ENCODE measurements around the gene SUN3. TPM values are rescaled to one million over a fixed set of nuclear protein-coding genes. Genes with fewer than 3 reads are reported as not detected.
A peak's percentile ranks its signal among the peaks of the same experiment; 100 is the strongest.

SUN3 gene
- total RNA-seq, 1 experiment from 2014 or later: not detected

DNA sequence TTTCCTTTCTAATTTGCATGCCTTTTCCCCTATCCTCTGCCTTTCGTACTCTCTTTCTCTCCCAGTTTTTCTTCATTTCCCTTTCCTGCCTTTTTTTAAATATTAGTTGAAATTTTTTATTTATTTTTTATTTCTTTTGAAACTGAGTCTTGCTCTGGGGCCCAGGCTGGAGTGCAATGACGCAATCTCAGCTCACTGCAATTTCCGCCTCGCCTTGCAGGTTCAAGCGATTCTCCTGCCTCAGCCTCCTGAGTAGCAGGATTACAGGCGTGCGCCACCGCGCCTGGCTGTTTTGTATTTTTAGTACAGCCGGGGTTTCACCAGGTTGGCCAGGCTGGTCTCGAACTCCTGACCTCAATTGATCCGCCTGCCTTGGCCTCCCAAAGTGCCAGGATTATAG is 29.5 kb downstream of the SUN3 start:
- Histone ChIP-seq H3K27ac (ENCODE audit: low read length) (no peak overlapping the region), H3K36me3 (ENCODE audit: low read depth, low read length) (no peaks in the 10 kb centered on the region), H3K9ac (ENCODE audit: low read length) (no peak overlapping the region), H3K4me2 (ENCODE audit: low read length) (no peak overlapping the region), H2AFZ (ENCODE audit: low read length) (no peak overlapping the region), H3K27me3 (ENCODE audit: low read length) (no peaks in the 10 kb centered on the region), H3K79me2 (ENCODE audit: low read length) (no peaks in the 10 kb centered on the region), H3K4me3 (ENCODE audit: low read length) (no peak overlapping the region), H3K4me1 (ENCODE audit: insufficient read depth, low read length) (peaks cover 8% of the 10 kb centered on the region), H4K20me1 (ENCODE audit: low read length) (no peaks in the 10 kb centered on the region), H3K9me3 (ENCODE audit: low read length) (no peaks in the 10 kb centered on the region), H3F3A (ENCODE audit: low read length, unreplicated experiment) (no peaks in the 10 kb centered on the region), H3K9me2 (replicated peaks; ENCODE audit: low read length) (no peaks in the 10 kb centered on the region)
- TF ChIP-seq, protein P1, sequence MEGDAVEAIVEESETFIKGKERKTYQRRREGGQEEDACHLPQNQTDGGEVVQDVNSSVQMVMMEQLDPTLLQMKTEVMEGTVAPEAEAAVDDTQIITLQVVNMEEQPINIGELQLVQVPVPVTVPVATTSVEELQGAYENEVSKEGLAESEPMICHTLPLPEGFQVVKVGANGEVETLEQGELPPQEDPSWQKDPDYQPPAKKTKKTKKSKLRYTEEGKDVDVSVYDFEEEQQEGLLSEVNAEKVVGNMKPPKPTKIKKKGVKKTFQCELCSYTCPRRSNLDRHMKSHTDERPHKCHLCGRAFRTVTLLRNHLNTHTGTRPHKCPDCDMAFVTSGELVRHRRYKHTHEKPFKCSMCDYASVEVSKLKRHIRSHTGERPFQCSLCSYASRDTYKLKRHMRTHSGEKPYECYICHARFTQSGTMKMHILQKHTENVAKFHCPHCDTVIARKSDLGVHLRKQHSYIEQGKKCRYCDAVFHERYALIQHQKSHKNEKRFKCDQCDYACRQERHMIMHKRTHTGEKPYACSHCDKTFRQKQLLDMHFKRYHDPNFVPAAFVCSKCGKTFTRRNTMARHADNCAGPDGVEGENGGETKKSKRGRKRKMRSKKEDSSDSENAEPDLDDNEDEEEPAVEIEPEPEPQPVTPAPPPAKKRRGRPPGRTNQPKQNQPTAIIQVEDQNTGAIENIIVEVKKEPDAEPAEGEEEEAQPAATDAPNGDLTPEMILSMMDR (conservative IDR thresholded peaks at IDR 0.05; ENCODE audit: low read depth, low read length): no peak
- TF ChIP-seq EZH2phosphoT487 (IDR thresholded peaks at IDR 0.05; ENCODE audit: borderline replicate concordance, low read length) (no peak), EZH2 (IDR thresholded peaks at IDR 0.05; ENCODE audit: low read length, unreplicated experiment) (no peak)
- ChIA-PET CTCF (interaction anchor here (0.6 kb wide), 1 partner anchor 47 kb away, joined by 3 read pairs; no protein-coding TSS in a partner anchor), POLR2A (ENCODE audit: unreplicated experiment) (no interaction called here)
- BruUV-seq (replicated peaks): no TSS peak
- ATAC-seq (no peak), DNase-seq (no peak)
- intact Hi-C loops (cut with micrococcal nuclease): no loop called here

DNA sequence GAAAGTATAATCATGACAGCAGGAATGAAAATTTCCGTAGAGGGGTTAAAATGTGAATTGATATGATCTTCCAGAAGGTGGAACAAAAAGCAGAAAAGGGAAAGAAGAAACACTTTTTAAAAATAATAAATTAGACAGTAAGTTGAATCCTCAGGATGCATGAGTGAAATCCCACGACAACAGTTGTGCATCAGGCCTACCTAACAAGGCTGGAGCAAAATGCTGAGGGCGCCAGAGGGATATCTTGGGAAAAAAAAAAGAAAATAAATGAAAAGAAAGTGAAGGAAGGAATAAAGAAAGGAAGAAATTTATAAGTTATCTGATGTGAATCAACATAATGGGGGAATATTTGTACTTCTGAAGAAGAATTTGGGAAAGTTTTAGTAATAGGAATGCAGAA is 36.5 kb downstream of the SUN3 start:
- TF ChIP-seq, protein P1 (conservative IDR thresholded peaks at IDR 0.05; ENCODE audit: low read depth, low read length): no peak
- TF ChIP-seq EZH2 (IDR thresholded peaks at IDR 0.05; ENCODE audit: low read length, unreplicated experiment) (no peak), EZH2phosphoT487 (IDR thresholded peaks at IDR 0.05; ENCODE audit: borderline replicate concordance, low read length) (no peak)
- no TSS peak for BruUV-seq (replicated peaks)
- POLR2A ChIA-PET (ENCODE audit: unreplicated experiment): no interaction called here
- no peaks in the 10 kb centered on the region for H3K9me2 ChIP-seq (replicated peaks; ENCODE audit: low read length)
- H3K9ac ChIP-seq (ENCODE audit: low read length): no peak overlapping the region
- no peaks in the 10 kb centered on the region for H3K9me3 ChIP-seq (ENCODE audit: low read length)
- no peaks in the 10 kb centered on the region for H3K79me2 ChIP-seq (ENCODE audit: low read length)
- H3K36me3 ChIP-seq (ENCODE audit: low read depth, low read length): no peaks in the 10 kb centered on the region
- intact Hi-C loops (cut with micrococcal nuclease): no loop called here
- no peaks in the 10 kb centered on the region for H3F3A ChIP-seq (ENCODE audit: low read length, unreplicated experiment)
- H3K4me1 ChIP-seq (ENCODE audit: insufficient read depth, low read length): no peaks in the 10 kb centered on the region
- H4K20me1 ChIP-seq (ENCODE audit: low read length): no peaks in the 10 kb centered on the region
- ATAC-seq: no peak
- H3K4me3 ChIP-seq (ENCODE audit: low read length): no peak overlapping the region
- no peak overlapping the region for H2AFZ ChIP-seq (ENCODE audit: low read length)
- H3K27ac ChIP-seq (ENCODE audit: low read length): no peak overlapping the region
- DNase-seq: no peak
- no peak overlapping the region for H3K4me2 ChIP-seq (ENCODE audit: low read length)
- H3K27me3 ChIP-seq (ENCODE audit: low read length): no peaks in the 10 kb centered on the region
- CTCF ChIA-PET: interaction anchor here (0.6 kb wide), 1 partner anchor 41 kb away, joined by 3 read pairs; no protein-coding TSS in a partner anchor

DNA sequence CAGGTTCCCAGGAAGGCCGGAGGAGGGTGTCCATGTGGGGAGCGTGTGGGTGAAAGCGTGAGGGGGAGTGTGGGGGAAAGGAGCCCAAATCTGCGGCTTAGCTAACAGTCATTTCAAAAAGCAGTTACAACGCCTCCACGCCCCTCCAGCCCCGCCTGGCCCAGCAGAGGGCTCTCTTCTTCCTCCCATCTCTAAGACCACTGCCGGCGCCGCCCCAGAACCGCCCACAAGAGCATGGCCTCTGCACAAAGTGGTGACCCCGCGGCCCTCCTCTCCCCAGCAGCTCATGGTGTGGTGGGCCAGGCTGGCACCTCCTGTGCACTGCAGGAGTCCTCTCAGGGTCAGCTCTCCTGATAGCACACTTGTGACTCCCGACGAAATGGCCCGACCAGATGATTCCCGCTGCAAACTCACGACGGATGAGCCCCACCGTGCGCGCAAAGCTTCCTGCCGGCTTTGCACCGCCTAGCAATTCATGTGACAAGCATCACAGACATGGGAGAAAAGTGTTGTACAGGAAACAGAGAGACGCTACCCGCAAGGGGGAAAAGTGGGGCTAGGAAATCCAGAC is 37.1 kb downstream of the SUN3 start:
- DNase-seq (peak; percentile 32), ATAC-seq (peak; percentile 79; the same call in 1 of the 2 replicates)
- Histone ChIP-seq H3K9me2 (replicated peaks; ENCODE audit: low read length) (no peaks in the 10 kb centered on the region), H3F3A (ENCODE audit: low read length, unreplicated experiment) (no peaks in the 10 kb centered on the region), H3K36me3 (ENCODE audit: low read depth, low read length) (no peaks in the 10 kb centered on the region), H3K27me3 (ENCODE audit: low read length) (no peaks in the 10 kb centered on the region), H3K27ac (ENCODE audit: low read length) (no peak overlapping the region), H3K4me1 (ENCODE audit: insufficient read depth, low read length) (no peaks in the 10 kb centered on the region), H4K20me1 (ENCODE audit: low read length) (no peaks in the 10 kb centered on the region), H3K9me3 (ENCODE audit: low read length) (no peaks in the 10 kb centered on the region), H2AFZ (ENCODE audit: low read length) (no peak overlapping the region), H3K9ac (ENCODE audit: low read length) (no peak overlapping the region), H3K79me2 (ENCODE audit: low read length) (no peaks in the 10 kb centered on the region), H3K4me2 (ENCODE audit: low read length) (no peak overlapping the region), H3K4me3 (ENCODE audit: low read length) (no peak overlapping the region)
- TF ChIP-seq EZH2phosphoT487 (IDR thresholded peaks at IDR 0.05; ENCODE audit: borderline replicate concordance, low read length) (no peak), EZH2 (IDR thresholded peaks at IDR 0.05; ENCODE audit: low read length, unreplicated experiment) (no peak)
- TF ChIP-seq, protein P1 (conservative IDR thresholded peaks at IDR 0.05; ENCODE audit: low read depth, low read length): peak; percentile 49; the same call in 1 of the 2 replicates
- no TSS peak for BruUV-seq (replicated peaks)
- intact Hi-C loops (cut with micrococcal nuclease): loop anchor here (1.0 kb wide), 1 partner anchor 118 kb away; no protein-coding TSS in a partner anchor
- ChIA-PET CTCF (interaction anchor here (0.6 kb wide), 1 partner anchor 41 kb away, joined by 3 read pairs; no protein-coding TSS in a partner anchor), POLR2A (ENCODE audit: unreplicated experiment) (no interaction called here)
